H1 (cell line): ENCODE data around the gene MAD2L1. TPM values are rescaled to one million over a fixed set of nuclear protein-coding genes. Genes with fewer than 3 reads are reported as not detected.

Experiments
- ASH2L ChIP-seq: fragments of 200-600, 300-600 bp; sonication (generic); IDR thresholded peaks from one replicate; pipeline ENCODE4 v1.7.1; 2017; ENCODE audit warnings: low read length
- MAX ChIP-seq: IDR thresholded peaks from 2 replicates; pipeline ENCODE4 v1.6.1; 2012; ENCODE audit warnings: inconsistent platforms
- polyA plus RNA-seq, 7 experiments: library from polyadenylated mRNA; depleted of rRNA in 3 of 7; stranded (reverse) in 5 of 7; unstranded in 2 of 7; fragments of >200 nt in 5 of 7; fragments of 200-250 nt in 2 of 7; gene quantifications; 1 replicate in 5 of 7; 2 replicates in 1 of 7; 4 replicates in 1 of 7; pipeline versions ENCODE4 v1.2.1 to v1.2.3, GENCODE V29; 2011 to 2013; ENCODE audit warnings: missing spikeins in 2 of 7, mixed read lengths in 2 of 7
- total RNA-seq: library from RNA; stranded (reverse); fragmentation: NEBNext Ultra II Directional; extraction: Animal tissue kit (Norgen Biotek cat#: 25700); gene quantifications from 2 replicates; pipeline ENCODE4 v1.2.1, GENCODE V29; 2021

Gene MAD2L1
- total and polyA plus RNA-seq, 2 of the 8 experiments (the other 6 are each of a cell fraction or from before 2014, with no cell fraction given) = 51.1 to 88.1 TPM

- TF ChIP-seq MAX = no peak
- TF ChIP-seq ASH2L = no peak
- TF ChIP-seq, all 59 proteins: peak for 0
Observed at GRCh38 chr4:120056246-120056645, 10.4 kb downstream of the MAD2L1 start (continued).
